ENCODE data around the gene D2HGDH.
"Not testable (repeated sequence)": the region's sequence is repeated elsewhere in the genome, so short reads cannot be mapped to it uniquely, and the experiment has no call there.

D2HGDH gene

GRCh38 chr2:241811201-241811951, 76.9 kb downstream of the D2HGDH start:
- DNase-seq, result no peak

- no peak for DNase-seq
These were observed 77.7 kb downstream of the D2HGDH start for GRCh38 chr2:241811952-241812729.

GRCh38 chr2:241812730-241813643, 78.6 kb downstream of the D2HGDH start:
- DNase-seq, result no peak

DNA sequence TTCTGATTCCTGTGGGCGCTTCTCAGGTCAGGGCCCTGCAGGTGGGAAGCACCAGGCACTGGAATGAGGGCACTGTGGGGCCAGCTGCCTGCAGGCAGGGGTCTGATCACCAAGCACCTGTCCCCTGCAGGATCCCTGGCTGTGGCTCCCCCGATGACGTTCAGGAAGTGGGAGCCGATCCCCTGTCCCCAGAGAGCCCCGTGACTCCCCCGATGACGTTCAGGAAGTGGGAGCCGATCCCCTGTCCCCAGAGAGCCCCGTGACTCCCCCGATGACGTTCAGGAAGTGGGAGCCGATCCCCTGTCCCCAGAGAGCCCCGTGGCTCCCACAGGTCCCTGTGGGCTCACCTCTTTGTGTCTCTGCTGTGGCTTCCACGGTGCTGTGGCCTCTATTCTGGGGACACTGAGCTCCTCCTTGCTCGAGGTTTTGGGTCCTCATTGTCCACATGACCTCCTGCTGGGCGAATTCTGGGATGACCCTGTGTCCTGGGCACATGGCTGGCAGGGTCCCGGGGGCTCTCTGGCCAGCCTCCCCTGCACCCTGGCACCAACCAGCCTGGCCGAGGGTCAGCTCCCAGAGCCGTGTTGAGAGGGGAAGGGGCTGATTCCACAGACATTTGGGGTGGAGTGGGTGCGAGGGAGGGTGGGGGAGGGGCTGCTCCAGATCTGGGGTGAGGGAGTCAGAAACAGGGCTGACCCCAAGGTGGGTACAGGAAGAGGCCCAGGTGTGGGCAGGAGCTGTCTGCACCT, 79.4 kb downstream of the D2HGDH start:
- no peak for DNase-seq

DNA sequence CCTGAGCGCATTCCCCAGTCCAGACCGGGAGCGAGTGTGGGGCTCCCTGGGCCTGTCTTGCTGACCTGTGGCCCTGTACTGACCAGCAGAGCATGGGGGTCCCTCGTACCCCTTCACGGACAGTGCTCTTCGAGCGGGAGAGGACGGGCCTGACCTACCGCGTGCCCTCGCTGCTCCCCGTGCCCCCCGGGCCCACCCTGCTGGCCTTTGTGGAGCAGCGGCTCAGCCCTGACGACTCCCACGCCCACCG, 79.9 kb downstream of the D2HGDH start:
- no peak for DNase-seq

- DNase-seq, result no peak
These were observed 80.4 kb downstream of the D2HGDH start for GRCh38 chr2:241814643-241815476.

GRCh38 chr2:241815477-241816430, 81.3 kb downstream of the D2HGDH start:
- no peak for DNase-seq

GRCh38 chr2:241816431-241817121, 82.1 kb downstream of the D2HGDH start:
- no peak for DNase-seq

- DNase-seq, result no peak
These were observed 82.8 kb downstream of the D2HGDH start for GRCh38 chr2:241817126-241817820.

DNA sequence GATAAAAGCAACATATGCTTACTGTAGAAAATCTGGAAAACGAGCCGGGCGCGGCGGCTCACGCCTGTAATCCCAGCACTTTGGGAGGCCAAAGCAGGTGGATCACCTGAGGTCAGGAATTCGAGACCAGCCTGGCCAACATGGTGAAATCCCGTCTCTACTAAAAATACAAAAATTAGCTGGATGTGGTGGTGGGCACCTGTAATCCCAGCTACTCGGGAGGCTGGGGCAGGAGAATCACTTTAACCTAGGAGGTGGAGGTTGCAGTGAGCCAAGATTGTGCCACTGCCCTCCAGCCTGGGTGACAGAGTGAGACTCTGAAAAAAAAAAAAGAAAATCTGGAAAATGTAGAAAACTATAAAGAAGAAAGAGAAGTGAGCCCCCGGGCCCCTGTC, 83.4 kb downstream of the D2HGDH start:
- not testable (repeated sequence) for DNase-seq

All from SHP77 treated with DMSO at 0.1 percent for 48 hours (cell line).